ENCODE results near the gene C9orf50.
"Not testable (repeated sequence)": the region's sequence is repeated elsewhere in the genome, so short reads cannot be mapped to it uniquely, and the experiment has no call there.

Gene C9orf50

DNA sequence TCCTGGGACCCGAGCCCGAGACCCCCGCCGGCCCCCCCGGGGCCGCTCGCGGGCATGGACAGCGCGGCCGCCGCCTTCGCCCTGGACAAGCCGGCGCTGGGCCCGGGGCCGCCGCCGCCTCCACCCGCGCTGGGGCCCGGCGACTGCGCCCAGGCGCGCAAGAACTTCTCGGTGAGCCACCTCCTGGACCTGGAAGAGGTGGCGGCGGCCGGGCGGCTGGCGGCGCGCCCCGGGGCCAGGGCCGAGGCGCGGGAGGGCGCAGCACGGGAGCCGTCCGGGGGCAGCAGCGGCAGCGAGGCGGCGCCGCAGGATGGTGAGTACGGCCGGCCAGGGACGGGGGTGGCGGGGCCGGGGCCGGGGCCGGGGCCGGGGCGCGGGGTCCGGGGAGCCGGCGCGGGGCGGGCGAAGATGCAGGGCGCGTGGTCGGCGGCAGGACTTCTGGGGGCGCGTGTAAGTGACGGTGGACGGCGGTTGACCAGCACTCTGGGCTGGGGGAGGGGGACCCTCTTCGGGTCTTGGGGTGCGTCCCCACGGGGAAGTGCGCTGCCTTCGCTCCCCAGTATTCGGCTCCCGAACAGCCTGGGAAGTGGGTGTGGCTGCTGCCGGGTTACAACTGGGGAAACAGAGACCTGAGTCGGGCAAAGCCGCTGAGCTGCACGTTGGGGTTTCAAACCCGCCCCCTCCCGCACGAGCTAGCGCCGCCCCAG lies 45.1 kb upstream of the C9orf50 start:
- TF ChIP-seq, protein P1, sequence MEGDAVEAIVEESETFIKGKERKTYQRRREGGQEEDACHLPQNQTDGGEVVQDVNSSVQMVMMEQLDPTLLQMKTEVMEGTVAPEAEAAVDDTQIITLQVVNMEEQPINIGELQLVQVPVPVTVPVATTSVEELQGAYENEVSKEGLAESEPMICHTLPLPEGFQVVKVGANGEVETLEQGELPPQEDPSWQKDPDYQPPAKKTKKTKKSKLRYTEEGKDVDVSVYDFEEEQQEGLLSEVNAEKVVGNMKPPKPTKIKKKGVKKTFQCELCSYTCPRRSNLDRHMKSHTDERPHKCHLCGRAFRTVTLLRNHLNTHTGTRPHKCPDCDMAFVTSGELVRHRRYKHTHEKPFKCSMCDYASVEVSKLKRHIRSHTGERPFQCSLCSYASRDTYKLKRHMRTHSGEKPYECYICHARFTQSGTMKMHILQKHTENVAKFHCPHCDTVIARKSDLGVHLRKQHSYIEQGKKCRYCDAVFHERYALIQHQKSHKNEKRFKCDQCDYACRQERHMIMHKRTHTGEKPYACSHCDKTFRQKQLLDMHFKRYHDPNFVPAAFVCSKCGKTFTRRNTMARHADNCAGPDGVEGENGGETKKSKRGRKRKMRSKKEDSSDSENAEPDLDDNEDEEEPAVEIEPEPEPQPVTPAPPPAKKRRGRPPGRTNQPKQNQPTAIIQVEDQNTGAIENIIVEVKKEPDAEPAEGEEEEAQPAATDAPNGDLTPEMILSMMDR (conservative IDR thresholded peaks at IDR 0.05; ENCODE audit: low read depth, low read length) = no peak
- DNase-seq (ENCODE audit: low read depth) = no peak
- no peak overlapping the region for H3K4me3 ChIP-seq (ENCODE audit: low read length)

- DNase-seq (ENCODE audit: low read depth) = no peak
- TF ChIP-seq, protein P1 (conservative IDR thresholded peaks at IDR 0.05; ENCODE audit: low read depth, low read length) = no peak
- no peak within 1 kb of the TSS for H3K4me3 ChIP-seq (ENCODE audit: low read length)
Measured at GRCh38 chr9:129665389-129665775, 44.5 kb upstream of the C9orf50 start, which contains the start of gene PRRX2. PRRX2 (plus strand) TSS chr9:129665647; CDS start chr9:129665868, 221 bp downstream.

DNA sequence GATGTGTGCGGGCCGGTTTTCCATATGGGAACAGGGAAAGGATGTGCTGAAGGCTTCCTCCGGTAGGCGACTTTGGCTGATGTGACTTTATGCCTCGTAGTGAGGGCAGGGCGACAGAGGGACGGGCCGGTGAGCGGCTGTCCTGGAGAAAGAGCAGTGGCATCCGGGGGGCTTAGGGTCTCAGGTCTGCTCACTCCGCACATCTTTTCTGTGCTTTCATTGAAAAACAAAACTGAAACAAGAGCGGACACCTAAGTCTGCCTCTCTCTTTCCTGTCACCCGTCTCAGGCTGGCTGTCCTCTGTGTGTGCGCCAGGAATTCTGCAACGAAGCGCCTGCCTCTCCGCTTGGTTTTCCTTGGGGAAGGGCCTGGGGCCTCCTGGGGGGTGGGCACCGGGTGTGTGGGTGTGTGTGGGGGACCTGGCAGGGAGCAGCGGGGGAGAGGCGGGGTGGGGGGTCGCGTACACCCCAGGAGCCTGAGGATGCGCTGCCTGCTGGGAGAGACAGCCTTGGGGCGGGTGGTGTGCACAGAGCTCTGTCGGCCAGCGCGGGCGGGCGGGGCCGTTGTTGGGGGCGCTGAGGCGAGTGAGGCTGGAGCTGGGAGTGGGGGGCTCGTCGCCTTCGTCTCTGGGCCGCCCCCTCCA lies 44.0 kb upstream of the C9orf50 start:
- DNase-seq (ENCODE audit: low read depth) = no peak
- H3K4me3 ChIP-seq (ENCODE audit: low read length) = no peak overlapping the region
- TF ChIP-seq, protein P1 (conservative IDR thresholded peaks at IDR 0.05; ENCODE audit: low read depth, low read length) = no peak

- not testable (repeated sequence) for DNase-seq (ENCODE audit: low read depth); H3K4me3 ChIP-seq (ENCODE audit: low read length)
Measured at GRCh38 chr9:129662239-129662638, 41.3 kb upstream of the C9orf50 start.

GRCh38 chr9:129661029-129661428 lies 40.1 kb upstream of the C9orf50 start:
- TF ChIP-seq, protein P1 (conservative IDR thresholded peaks at IDR 0.05; ENCODE audit: low read depth, low read length) = no peak
- H3K4me3 ChIP-seq (ENCODE audit: low read length) = no peak overlapping the region
- no peak for DNase-seq (ENCODE audit: low read depth)

GRCh38 chr9:129656795-129657390 lies 36.0 kb upstream of the C9orf50 start:
- no peak for DNase-seq (ENCODE audit: low read depth)
- TF ChIP-seq, protein P1 (conservative IDR thresholded peaks at IDR 0.05; ENCODE audit: low read depth, low read length) = no peak

DNA sequence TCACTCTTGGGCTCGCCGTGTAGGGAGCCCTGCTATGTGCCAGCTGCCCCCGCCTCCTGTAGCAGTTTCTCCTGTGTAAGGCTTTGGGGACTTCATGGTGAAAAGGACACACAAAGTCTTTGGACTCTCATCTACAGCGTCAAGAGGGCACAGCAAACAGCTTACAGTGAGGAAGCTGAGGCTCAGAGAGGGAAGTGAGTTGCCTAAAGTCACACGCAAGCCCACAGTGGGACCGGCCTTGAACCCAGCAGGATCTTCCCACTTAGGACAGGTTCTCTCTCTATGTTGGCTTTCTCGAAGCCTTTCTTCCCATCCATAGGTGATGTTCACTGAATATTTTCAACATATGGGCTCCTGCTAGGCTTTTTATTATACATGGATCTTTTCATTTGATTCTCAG lies 34.8 kb upstream of the C9orf50 start:
- TF ChIP-seq, protein P1 (conservative IDR thresholded peaks at IDR 0.05; ENCODE audit: low read depth, low read length) = no peak
- no peak for DNase-seq (ENCODE audit: low read depth)
- no peak overlapping the region for H3K4me3 ChIP-seq (ENCODE audit: low read length)

More at GRCh38 chr9:129656795-129657390, 36.0 kb upstream of the C9orf50 start:
- no peak overlapping the region for H3K4me3 ChIP-seq (ENCODE audit: low read length)
